ENCODE results near the gene CENPE.
"Not testable (repeated sequence)": the region's sequence is repeated elsewhere in the genome, so short reads cannot be mapped to it uniquely, and the experiment has no call there.

The CENPE gene

GRCh38 chr4:103169750-103170149 lies 28.4 kb downstream of the CENPE start:
- H3K4me3 ChIP-seq (ENCODE audit: low read depth, low read length); H3K9me3 ChIP-seq (ENCODE audit: control insufficient read depth, insufficient read depth, low read length); H3K27me3 ChIP-seq (ENCODE audit: control insufficient read depth, insufficient read depth, low read length); H3K9ac ChIP-seq (ENCODE audit: low read depth, low read length); H3K36me3 ChIP-seq (ENCODE audit: control insufficient read depth, insufficient read depth, low read length); H3K4me1 ChIP-seq (ENCODE audit: control insufficient read depth, insufficient read depth, low read length): not testable (repeated sequence)

- Histone ChIP-seq H3K9ac (ENCODE audit: low read depth, low read length) (no peak overlapping the region), H3K36me3 (ENCODE audit: control insufficient read depth, insufficient read depth, low read length) (peaks cover 4% of the 10 kb centered on the region), H3K9me3 (ENCODE audit: control insufficient read depth, insufficient read depth, low read length) (no peaks in the 10 kb centered on the region), H3K4me1 (ENCODE audit: control insufficient read depth, insufficient read depth, low read length) (no peaks in the 10 kb centered on the region), H3K4me3 (ENCODE audit: low read depth, low read length) (no peak overlapping the region), H3K27me3 (ENCODE audit: control insufficient read depth, insufficient read depth, low read length) (no peaks in the 10 kb centered on the region)
Measured at GRCh38 chr4:103168993-103169392, 29.1 kb downstream of the CENPE start.

GRCh38 chr4:103162176-103162575 lies 36.0 kb downstream of the CENPE start:
- Histone ChIP-seq H3K4me1 (ENCODE audit: control insufficient read depth, insufficient read depth, low read length) (no peaks in the 10 kb centered on the region), H3K36me3 (ENCODE audit: control insufficient read depth, insufficient read depth, low read length) (no peaks in the 10 kb centered on the region), H3K27me3 (ENCODE audit: control insufficient read depth, insufficient read depth, low read length) (no peaks in the 10 kb centered on the region), H3K9me3 (ENCODE audit: control insufficient read depth, insufficient read depth, low read length) (no peaks in the 10 kb centered on the region), H3K4me3 (ENCODE audit: low read depth, low read length) (no peak overlapping the region), H3K9ac (ENCODE audit: low read depth, low read length) (no peak overlapping the region)

GRCh38 chr4:103158760-103159159 lies 39.4 kb downstream of the CENPE start:
- Histone ChIP-seq H3K36me3 (ENCODE audit: control insufficient read depth, insufficient read depth, low read length) (no peaks in the 10 kb centered on the region), H3K4me3 (ENCODE audit: low read depth, low read length) (no peak overlapping the region), H3K4me1 (ENCODE audit: control insufficient read depth, insufficient read depth, low read length) (no peaks in the 10 kb centered on the region), H3K9ac (ENCODE audit: low read depth, low read length) (no peak overlapping the region), H3K9me3 (ENCODE audit: control insufficient read depth, insufficient read depth, low read length) (no peaks in the 10 kb centered on the region), H3K27me3 (ENCODE audit: control insufficient read depth, insufficient read depth, low read length) (no peaks in the 10 kb centered on the region)

- H3K9ac ChIP-seq (ENCODE audit: low read depth, low read length) = no peak overlapping the region
- no peaks in the 10 kb centered on the region for H3K27me3 ChIP-seq (ENCODE audit: control insufficient read depth, insufficient read depth, low read length)
- H3K36me3 ChIP-seq (ENCODE audit: control insufficient read depth, insufficient read depth, low read length) = no peaks in the 10 kb centered on the region
- no peaks in the 10 kb centered on the region for H3K9me3 ChIP-seq (ENCODE audit: control insufficient read depth, insufficient read depth, low read length)
- no peak overlapping the region for H3K4me3 ChIP-seq (ENCODE audit: low read depth, low read length)
- no peaks in the 10 kb centered on the region for H3K4me1 ChIP-seq (ENCODE audit: control insufficient read depth, insufficient read depth, low read length)
Measured at GRCh38 chr4:103156106-103156505, 42.0 kb downstream of the CENPE start.

- H3K4me3 ChIP-seq (ENCODE audit: low read depth, low read length) = no peak overlapping the region
- H3K4me1 ChIP-seq (ENCODE audit: control insufficient read depth, insufficient read depth, low read length) = no peaks in the 10 kb centered on the region
- H3K9me3 ChIP-seq (ENCODE audit: control insufficient read depth, insufficient read depth, low read length) = no peaks in the 10 kb centered on the region
- H3K27me3 ChIP-seq (ENCODE audit: control insufficient read depth, insufficient read depth, low read length) = no peaks in the 10 kb centered on the region
- H3K9ac ChIP-seq (ENCODE audit: low read depth, low read length) = no peak overlapping the region
- peaks cover 11% of the 10 kb centered on the region for H3K36me3 ChIP-seq (ENCODE audit: control insufficient read depth, insufficient read depth, low read length)
Measured at GRCh38 chr4:103152381-103152780, 45.8 kb downstream of the CENPE start.

- Histone ChIP-seq H3K9me3 (ENCODE audit: control insufficient read depth, insufficient read depth, low read length) (no peaks in the 10 kb centered on the region), H3K4me1 (ENCODE audit: control insufficient read depth, insufficient read depth, low read length) (no peaks in the 10 kb centered on the region), H3K27me3 (ENCODE audit: control insufficient read depth, insufficient read depth, low read length) (no peaks in the 10 kb centered on the region), H3K9ac (ENCODE audit: low read depth, low read length) (no peak overlapping the region), H3K4me3 (ENCODE audit: low read depth, low read length) (no peak overlapping the region), H3K36me3 (ENCODE audit: control insufficient read depth, insufficient read depth, low read length) (peaks cover 11% of the 10 kb centered on the region)
Measured at GRCh38 chr4:103150677-103151076, 47.5 kb downstream of the CENPE start.

GRCh38 chr4:103144926-103145325 lies 53.2 kb downstream of the CENPE start:
- Histone ChIP-seq H3K36me3 (ENCODE audit: control insufficient read depth, insufficient read depth, low read length) (peaks cover 13% of the 10 kb centered on the region), H3K4me1 (ENCODE audit: control insufficient read depth, insufficient read depth, low read length) (no peaks in the 10 kb centered on the region)

GRCh38 chr4:103137446-103137827 lies 60.7 kb downstream of the CENPE start:
- Histone ChIP-seq H3K9me3 (ENCODE audit: control insufficient read depth, insufficient read depth, low read length) (no peaks in the 10 kb centered on the region), H3K4me3 (ENCODE audit: low read depth, low read length) (no peak overlapping the region), H3K36me3 (ENCODE audit: control insufficient read depth, insufficient read depth, low read length) (peaks cover 5% of the 10 kb centered on the region), H3K4me1 (ENCODE audit: control insufficient read depth, insufficient read depth, low read length) (no peaks in the 10 kb centered on the region), H3K9ac (ENCODE audit: low read depth, low read length) (no peak overlapping the region), H3K27me3 (ENCODE audit: control insufficient read depth, insufficient read depth, low read length) (no peaks in the 10 kb centered on the region)

More at GRCh38 chr4:103144926-103145325, 53.2 kb downstream of the CENPE start:
- H3K4me3 ChIP-seq (ENCODE audit: low read depth, low read length) = no peak overlapping the region
- no peaks in the 10 kb centered on the region for H3K27me3 ChIP-seq (ENCODE audit: control insufficient read depth, insufficient read depth, low read length)
- no peaks in the 10 kb centered on the region for H3K9me3 ChIP-seq (ENCODE audit: control insufficient read depth, insufficient read depth, low read length)
- no peak overlapping the region for H3K9ac ChIP-seq (ENCODE audit: low read depth, low read length)

GRCh38 chr4:103136671-103137445 lies 61.3 kb downstream of the CENPE start:
- Histone ChIP-seq H3K36me3 (ENCODE audit: control insufficient read depth, insufficient read depth, low read length) (peaks cover 5% of the 10 kb centered on the region), H3K27me3 (ENCODE audit: control insufficient read depth, insufficient read depth, low read length) (no peaks in the 10 kb centered on the region), H3K9ac (ENCODE audit: low read depth, low read length) (no peak overlapping the region), H3K4me3 (ENCODE audit: low read depth, low read length) (no peak overlapping the region), H3K9me3 (ENCODE audit: control insufficient read depth, insufficient read depth, low read length) (no peaks in the 10 kb centered on the region), H3K4me1 (ENCODE audit: control insufficient read depth, insufficient read depth, low read length) (no peaks in the 10 kb centered on the region)

GRCh38 chr4:103129174-103129573 lies 69.0 kb downstream of the CENPE start:
- H3K4me1 ChIP-seq (ENCODE audit: control insufficient read depth, insufficient read depth, low read length) = no peaks in the 10 kb centered on the region
- no peak overlapping the region for H3K9ac ChIP-seq (ENCODE audit: low read depth, low read length)
- H3K27me3 ChIP-seq (ENCODE audit: control insufficient read depth, insufficient read depth, low read length) = no peaks in the 10 kb centered on the region
- no peak overlapping the region for H3K4me3 ChIP-seq (ENCODE audit: low read depth, low read length)
- H3K9me3 ChIP-seq (ENCODE audit: control insufficient read depth, insufficient read depth, low read length) = no peaks in the 10 kb centered on the region
- peaks cover 5% of the 10 kb centered on the region for H3K36me3 ChIP-seq (ENCODE audit: control insufficient read depth, insufficient read depth, low read length)

GRCh38 chr4:103126126-103126525 lies 72.0 kb downstream of the CENPE start:
- Histone ChIP-seq H3K9ac (ENCODE audit: low read depth, low read length) (no peak overlapping the region), H3K27me3 (ENCODE audit: control insufficient read depth, insufficient read depth, low read length) (no peaks in the 10 kb centered on the region), H3K36me3 (ENCODE audit: control insufficient read depth, insufficient read depth, low read length) (no peaks in the 10 kb centered on the region), H3K4me1 (ENCODE audit: control insufficient read depth, insufficient read depth, low read length) (no peaks in the 10 kb centered on the region), H3K9me3 (ENCODE audit: control insufficient read depth, insufficient read depth, low read length) (no peaks in the 10 kb centered on the region), H3K4me3 (ENCODE audit: low read depth, low read length) (no peak overlapping the region)
